Psoas muscle (tissue), 8 donors: ENCODE data around the gene VWA3B. TPM values are rescaled to one million over a fixed set of nuclear protein-coding genes. Genes with fewer than 3 reads are reported as not detected.

Experiments used
- ATAC-seq, 4 donors: fragments of 200-7000 bp; cut with Tn5 transposase; one replicate each; pipeline ENCODE4 v1.9.1; 2020; ENCODE audit warnings: moderate library complexity in 3 of 4, mild to moderate bottlenecking in 2 of 4
- DNase-seq, 2 donors: peaks; one replicate each; pipeline ENCODE4 v3.0.0-alpha.2; 2020
- H3K27ac ChIP-seq: fragments of 200-600 bp; one replicate; pipeline ENCODE4 v1.8.0; 2022
- H3K27me3 ChIP-seq, 3 donors: fragments of 200-600 bp in 1 of 3; one replicate each; pipeline versions ENCODE4 v1.6.1 to v1.8.0; 2013 to 2022; ENCODE audit warnings: low read length in 2 of 3, mild to moderate bottlenecking in 2 of 3, moderate library complexity in 1 of 3; ENCODE audit not compliant: insufficient read depth in 3 of 3
- H3K36me3 ChIP-seq, 2 donors: fragments of 200-600 bp in 1 of 2; one replicate each; pipeline versions ENCODE4 v1.6.1 to v1.8.0; 2013 to 2022; ENCODE audit warnings: low read depth in 1 of 2, mild to moderate bottlenecking in 1 of 2, moderate library complexity in 1 of 2; ENCODE audit not compliant: insufficient read depth in 1 of 2
- H3K4me1 ChIP-seq: fragments of 200-600 bp; one replicate; pipeline ENCODE4 v1.8.0; 2022
- H3K4me3 ChIP-seq: fragments of 200-600 bp; one replicate; pipeline ENCODE4 v1.8.0; 2022; ENCODE audit warnings: mild to moderate bottlenecking
- H3K9me3 ChIP-seq: fragments of 200-600 bp; one replicate; pipeline ENCODE4 v1.8.0; 2022
- CTCF ChIP-seq: fragments of 200-600 bp; IDR thresholded peaks from one replicate; pipeline ENCODE4 v1.8.0; 2022; ENCODE audit warnings: antibody characterized with exemption
- WGBS, 3 donors: extraction: QIAGEN DNeasy Blood & Tissue Kit; methylation state at CpG; one replicate each; pipeline versions ENCODE4 v1.1.6 to v1.1.7; 2013; 5-methylcytosine and 5-hydroxymethylcytosine counted together
- intact Hi-C, 2 donors: fragments of 100-400 bp; cut with DNase I; formaldehyde crosslinking; loops; one replicate each; pipeline versions ENCODE4 v1.11.0 to v1.14.2; 2022
- polyA plus RNA-seq, 3 donors: library from polyadenylated mRNA; stranded (reverse); fragments of 200-250 nt; gene quantifications; one replicate each; pipeline ENCODE4 v1.2.3, GENCODE V29; 2013
- total RNA-seq, 4 donors: library from RNA; stranded (reverse); fragmentation: NEBNext Ultra II Directional in 2 of 4; extraction: Animal tissue kit (Norgen Biotek cat#: 25700) in 2 of 4; gene quantifications; one replicate each; pipeline versions ENCODE4 v1.2.1 to v1.2.4, GENCODE V29; 2021 to 2023
- donor health status: healthy with polysubstance abuse.
- donor health status: DM: no; HTN: no; CAD: no; lungs with moderate emphysema.
- donor health status: Bipolar disorder and iron deficiency.
- donor health status: healthy.
- donor health status: DM: yes; HTN: yes; CAD: no.
- donor health status: DM: no; HTN: no; CAD: no.
- donor health status: DM: no; HTN: no; CAD: no.
- donor health status: DM: yes; HTN: yes; CAD: no.

The VWA3B gene
- total and polyA plus RNA-seq, 7 donors, result 0.01 to 0.24 (median 0.21) TPM; not detected in 3

DNA sequence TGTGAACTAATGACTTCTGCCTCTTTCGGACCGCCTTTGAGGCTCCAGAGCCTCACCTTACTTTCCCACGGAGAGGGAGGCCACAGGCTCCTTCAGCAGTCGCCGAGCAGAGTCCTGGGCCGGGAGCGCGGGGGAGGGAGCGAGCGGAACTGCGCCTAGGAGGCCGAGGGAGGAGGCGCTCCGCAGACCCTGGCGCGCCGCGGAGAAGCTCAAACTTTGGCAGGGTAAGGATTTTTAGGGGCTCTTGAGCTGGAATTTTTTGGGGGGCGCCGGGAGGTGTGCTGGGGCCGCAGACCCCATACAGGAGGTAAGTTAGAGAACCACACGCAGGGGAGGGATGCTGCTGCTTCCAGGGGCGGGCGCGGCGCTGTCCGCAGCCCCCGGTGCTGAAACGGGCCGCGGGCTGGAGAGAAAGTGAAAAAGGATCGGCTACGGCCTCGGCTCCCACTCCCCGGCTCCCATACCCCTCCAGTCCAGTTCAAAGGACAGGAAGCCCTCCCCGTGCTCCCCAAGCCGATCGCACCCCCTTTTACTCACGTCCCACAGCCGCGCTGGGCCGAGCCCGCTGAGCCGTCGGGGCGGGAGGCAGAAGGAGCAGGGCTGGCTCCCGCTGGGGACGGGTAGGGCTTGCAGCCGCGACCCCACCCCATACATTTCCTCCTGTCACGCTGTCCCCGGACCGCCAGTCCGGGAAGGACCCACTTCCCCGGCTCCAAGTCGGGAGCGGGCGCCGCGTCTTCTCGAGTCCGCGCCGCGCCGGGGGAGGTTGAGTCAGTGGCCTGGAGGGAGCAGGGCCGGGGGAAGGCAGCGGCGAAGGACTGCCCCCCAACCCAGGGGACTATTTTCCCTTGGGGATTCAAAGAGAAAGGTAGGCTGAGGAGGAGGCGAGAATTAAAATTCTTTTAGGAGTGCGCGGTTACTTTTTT, 259.6 kb downstream of the VWA3B start, which contains the start of gene CNGA3:
CNGA3 (plus strand) TSS at position 146 of the 926 bp plus-strand sequence. CDS start 23,520 bp downstream, outside the sequence.
- no peak within 1 kb of the TSS for H3K27ac ChIP-seq
- no peaks in the 10 kb centered on the region for H3K9me3 ChIP-seq
- DNase-seq (peak; percentile 25 to 45), ATAC-seq (no peak)
- H3K4me1 ChIP-seq, result no peaks in the 10 kb centered on the region
- H3K4me3 ChIP-seq, result peak within 1 kb of the TSS; percentile 28
- WGBS, 3 donors, result 2% methylated on average over 68 to 72 of the region's 72 CpGs
- intact Hi-C loops, result no loop called here
- TF ChIP-seq CTCF, result no peak
- peaks cover 0 to 70% (median 26%) of the 10 kb centered on the region in 3 donors for H3K27me3 ChIP-seq
- H3K36me3 ChIP-seq, result no peaks in the 10 kb centered on the region

GRCh38 chr2:98347298-98348065, 260.5 kb downstream of the VWA3B start:
- Histone ChIP-seq H3K36me3 (no peaks in the 10 kb centered on the region), H3K9me3 (no peaks in the 10 kb centered on the region), H3K27ac (no peak overlapping the region), H3K4me1 (no peaks in the 10 kb centered on the region), H3K4me3 (no peak overlapping the region), H3K27me3 (peaks cover 0 to 66% (median 26%) of the 10 kb centered on the region in 3 donors)
- TF ChIP-seq CTCF, result no peak
- 5 to 7% (median 5%) methylated on average over 48 to 54 of the region's 54 CpGs for WGBS, 3 donors
- DNase-seq (no peak), ATAC-seq (no peak)
- intact Hi-C loops, result no loop called here

DNA sequence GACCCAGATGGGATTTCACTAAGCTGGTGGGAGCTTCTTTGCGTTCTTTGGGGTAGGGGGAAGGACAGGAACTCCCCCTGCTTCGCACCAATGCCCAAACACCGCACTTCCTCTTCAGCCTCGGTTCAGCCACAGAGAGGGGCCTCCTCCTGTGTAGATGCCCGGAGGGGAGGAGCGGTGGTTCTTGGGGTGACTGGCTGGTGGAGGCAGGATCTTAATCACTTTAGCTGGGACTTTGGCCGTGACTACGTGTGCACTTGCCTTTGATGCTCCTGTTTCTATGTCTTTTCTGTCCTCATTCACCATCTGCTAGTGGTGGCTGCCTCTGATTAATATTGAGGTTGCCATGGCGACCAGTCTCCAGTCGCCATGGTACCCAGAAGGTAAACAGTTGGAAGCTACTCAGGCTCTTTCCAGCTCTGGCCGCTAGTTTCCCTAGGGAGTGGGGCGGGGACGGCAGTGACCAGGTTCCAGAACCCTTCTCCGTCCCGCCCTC, 261.1 kb downstream of the VWA3B start:
- Histone ChIP-seq H3K4me1 (no peaks in the 10 kb centered on the region), H3K36me3 (no peaks in the 10 kb centered on the region), H3K27ac (no peak overlapping the region), H3K27me3 (peaks cover 0 to 64% (median 26%) of the 10 kb centered on the region in 3 donors), H3K4me3 (no peak overlapping the region), H3K9me3 (no peaks in the 10 kb centered on the region)
- intact Hi-C loops, result no loop called here
- ATAC-seq (no peak), DNase-seq (no peak)
- TF ChIP-seq CTCF, result no peak
- 6 to 11% (median 8%) methylated on average over 15 of the region's 15 CpGs for WGBS, 3 donors

- TF ChIP-seq CTCF, result no peak
- 86 to 91% (median 88%) methylated on average over 1 of the region's 1 CpG for WGBS, 3 donors
Measured at GRCh38 chr2:98350411-98350810, 263.4 kb downstream of the VWA3B start.

More at GRCh38 chr2:98350411-98350810, 263.4 kb downstream of the VWA3B start:
- Histone ChIP-seq H3K4me3 (no peak overlapping the region), H3K36me3 (no peaks in the 10 kb centered on the region), H3K27me3 (peaks cover 0 to 51% (median 26%) of the 10 kb centered on the region in 3 donors), H3K27ac (no peak overlapping the region), H3K9me3 (peaks cover 5% of the 10 kb centered on the region), H3K4me1 (no peaks in the 10 kb centered on the region)
- DNase-seq, result no peak
- no peak for ATAC-seq
- intact Hi-C loops, result no loop called here
